CD1c-positive myeloid dendritic cell (primary cell): ENCODE data around the gene SFXN3.
"Not testable (repeated sequence)": the region's sequence is repeated elsewhere in the genome, so short reads cannot be mapped to it uniquely, and the experiment has no call there.

Experiments
- DNase-seq: peaks from one replicate; pipeline ENCODE4 v3.0.0-alpha.2; 2016; ENCODE audit errors: extremely low spot score

The SFXN3 gene

DNA sequence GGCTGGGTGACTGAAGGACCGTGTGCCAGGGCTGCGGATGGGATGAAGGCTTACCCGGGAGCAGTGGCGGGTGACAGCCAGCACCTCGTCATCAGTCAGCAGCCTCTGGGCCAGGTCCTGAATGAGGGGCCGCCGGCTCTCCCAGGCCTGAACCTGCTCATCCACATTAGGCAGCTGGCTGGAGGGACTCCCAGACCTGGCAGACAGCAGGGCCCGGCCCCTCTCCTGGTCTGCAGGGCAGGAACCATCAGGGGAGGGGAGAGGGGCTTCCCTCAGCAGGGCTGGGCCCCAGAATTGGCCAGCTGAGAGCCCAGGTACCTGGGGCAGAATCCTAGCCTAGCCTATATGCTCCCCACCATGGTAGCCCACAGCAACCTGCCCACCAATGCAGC is 15.5 kb upstream of the SFXN3 start:
- no peak for DNase-seq

DNA sequence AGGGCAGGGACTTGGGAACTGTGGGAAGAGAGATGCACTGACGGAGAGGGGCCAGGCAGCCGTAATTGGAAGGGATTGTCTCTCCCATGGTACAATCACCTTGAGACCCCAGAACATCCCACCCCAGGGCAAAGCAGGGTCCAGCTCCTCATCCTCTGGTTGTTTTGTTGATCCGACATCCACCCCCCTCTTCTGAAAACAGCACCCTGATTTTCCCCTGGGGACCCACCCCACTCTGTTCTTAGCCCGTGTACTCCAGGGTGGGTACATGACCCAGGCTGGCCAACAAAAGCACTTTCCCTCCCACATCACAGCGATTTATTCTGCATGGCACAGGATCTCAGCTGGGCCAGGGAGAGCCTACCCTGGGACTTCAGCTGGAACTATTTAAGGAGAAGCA is 14.2 kb upstream of the SFXN3 start:
- DNase-seq, result no peak

DNA sequence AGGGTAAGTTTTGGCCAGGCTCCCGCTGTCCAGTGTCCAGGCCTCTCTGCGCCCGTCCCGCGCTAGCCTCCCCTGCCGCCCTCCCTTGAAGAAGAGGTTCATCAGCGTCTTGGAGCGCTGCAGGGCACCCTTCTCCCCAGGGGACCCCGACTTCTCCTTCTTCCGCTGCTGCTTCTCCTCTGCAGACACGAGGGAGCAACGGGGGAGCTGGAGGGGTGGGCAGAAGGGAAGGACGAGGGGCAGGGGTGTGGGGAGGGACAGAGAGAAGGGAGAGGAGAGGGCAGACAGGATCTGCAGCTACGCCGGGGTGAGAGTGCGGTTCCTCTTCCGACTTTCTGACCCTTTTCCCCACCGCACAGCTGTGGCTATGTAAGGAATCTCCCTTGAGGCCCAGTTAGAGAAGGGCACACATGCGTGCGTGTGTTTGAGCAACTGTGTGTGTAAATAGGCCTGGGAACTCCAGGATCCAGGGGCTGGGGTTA is 12.9 kb upstream of the SFXN3 start:
- peak; percentile 59 for DNase-seq

DNA sequence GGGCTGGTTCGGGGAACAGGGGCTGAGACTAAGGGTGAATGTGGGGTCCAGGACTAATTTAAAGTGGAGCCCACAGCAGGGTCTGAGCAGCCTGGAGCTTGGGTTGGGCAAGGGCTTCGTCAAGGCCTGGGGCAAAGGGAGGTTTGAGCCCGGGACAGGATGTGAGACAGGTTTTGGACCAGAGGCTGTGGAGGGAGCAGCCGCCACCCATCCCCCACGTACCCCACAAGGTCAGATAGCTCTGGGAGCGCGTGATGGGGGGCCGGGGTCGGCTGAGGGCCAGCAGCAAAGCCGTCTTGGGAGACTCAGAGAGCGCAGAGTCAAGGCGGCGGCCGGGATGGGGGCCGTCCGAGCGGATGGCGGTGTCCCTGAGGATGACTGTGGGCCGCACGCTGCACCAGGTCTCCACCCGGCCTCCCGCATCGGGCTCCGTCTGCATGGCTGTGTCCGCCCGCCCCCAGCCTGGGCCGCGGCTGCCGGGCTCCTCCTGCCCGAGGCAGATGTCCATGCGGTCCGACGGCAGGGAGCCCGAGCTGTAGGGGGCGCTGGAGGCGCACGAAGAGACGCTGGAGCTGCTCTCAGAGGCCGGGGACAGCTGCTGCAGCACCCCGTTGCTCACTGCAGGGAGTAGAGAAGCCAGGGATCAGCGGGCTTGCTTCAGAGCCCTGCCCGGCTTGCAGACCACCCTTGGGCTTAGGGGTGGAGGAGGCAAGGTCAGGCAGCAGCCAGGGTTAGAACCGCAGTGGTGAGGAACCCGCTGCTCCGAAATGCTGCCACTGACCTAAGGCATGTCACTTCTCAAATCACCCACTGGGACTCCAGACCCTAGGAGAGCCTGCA is 12.2 kb upstream of the SFXN3 start:
- peak; percentile 83 for DNase-seq

DNA sequence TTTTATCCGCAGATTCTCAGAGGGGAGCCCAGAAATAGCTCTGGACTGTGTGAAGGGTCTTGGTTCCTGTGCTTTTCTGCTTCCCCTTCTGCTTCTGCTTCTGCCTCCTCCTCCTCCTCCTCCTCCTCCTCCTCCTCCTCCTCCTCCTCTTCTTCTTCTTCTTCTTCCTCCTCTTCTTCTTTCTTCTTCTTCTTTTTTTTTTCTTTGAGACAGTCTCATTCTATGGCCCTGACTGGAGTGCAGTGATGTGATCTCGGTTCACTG is 11.7 kb upstream of the SFXN3 start:
- peak; percentile 34 for DNase-seq

DNA sequence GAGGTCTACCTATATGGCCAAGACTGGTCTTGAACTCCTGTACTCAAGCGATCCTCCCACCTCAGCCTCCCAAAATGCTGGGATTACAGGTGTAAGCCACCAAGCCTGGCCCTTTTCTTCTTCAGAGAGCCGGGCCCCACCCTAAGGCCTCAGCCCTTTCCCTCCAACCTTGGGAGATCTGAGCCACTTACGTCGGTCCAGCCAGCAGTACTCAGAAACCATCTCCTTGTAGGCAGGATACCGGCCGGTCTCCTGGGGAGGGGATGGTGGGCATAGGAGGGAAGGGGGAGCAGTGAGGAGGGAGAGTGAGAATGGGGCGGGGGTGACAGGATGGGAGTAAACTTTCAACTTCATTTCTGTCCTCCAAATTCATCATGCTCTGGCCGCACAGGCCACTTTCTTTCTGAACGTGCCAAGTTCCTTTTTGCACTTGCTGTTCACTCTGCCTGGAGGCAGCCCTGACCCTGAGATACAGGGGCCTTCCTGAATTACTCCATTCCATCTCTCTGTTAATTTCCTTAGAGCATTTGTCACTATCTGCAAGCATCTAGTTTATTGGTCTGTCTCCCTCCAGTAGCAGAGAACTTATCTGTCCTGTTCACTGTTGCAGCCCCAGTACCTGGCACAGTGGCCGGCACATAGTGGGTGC is 10.5 kb upstream of the SFXN3 start:
- DNase-seq, result no peak

DNA sequence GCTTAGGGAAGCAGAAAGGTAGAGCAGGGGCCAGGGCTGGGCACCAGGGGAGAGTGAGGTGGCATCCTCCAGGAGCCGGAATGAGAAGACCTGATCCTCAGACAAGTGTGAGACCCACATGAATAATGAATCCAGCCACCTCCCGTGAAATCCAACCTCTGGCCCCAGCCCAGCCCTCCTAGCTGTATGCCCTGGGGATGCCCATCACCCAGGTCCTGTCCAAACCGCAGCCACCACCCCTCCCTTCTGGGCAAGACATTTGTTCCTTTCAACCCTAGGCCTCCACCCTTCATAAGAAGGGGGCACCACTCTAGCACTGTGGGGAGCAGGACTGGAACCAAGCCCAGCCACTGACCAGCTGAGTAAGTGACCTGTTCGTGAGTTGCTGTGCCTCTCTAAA is 9.8 kb upstream of the SFXN3 start:
- DNase-seq, result no peak

DNA sequence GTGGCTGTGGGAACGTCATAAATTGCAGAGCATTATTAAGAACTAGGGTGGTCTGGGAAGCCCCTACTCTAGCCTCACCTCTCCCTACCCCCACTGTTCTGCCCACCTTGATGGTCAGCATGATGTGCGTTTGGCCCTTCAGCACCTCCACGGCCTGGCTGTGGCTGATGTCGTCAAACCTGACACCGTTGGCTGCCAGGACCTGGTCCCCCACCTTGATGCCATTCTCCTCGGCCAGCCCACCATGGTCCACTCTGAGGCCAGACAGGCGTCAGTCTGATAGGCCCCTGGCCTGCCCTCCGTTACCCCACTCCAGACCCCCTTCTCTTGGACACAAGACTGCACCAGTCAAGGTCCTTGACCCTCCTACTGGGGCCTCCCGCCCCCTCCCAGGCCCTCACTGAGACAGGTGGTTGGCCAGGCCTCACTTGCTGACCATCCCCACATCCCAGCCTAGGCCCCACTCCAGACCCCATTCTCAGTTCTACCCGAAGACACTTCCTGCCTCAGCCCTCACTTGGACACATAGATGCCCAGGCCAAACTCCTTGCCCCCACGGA is 9.3 kb upstream of the SFXN3 start:
- no peak for DNase-seq

DNA sequence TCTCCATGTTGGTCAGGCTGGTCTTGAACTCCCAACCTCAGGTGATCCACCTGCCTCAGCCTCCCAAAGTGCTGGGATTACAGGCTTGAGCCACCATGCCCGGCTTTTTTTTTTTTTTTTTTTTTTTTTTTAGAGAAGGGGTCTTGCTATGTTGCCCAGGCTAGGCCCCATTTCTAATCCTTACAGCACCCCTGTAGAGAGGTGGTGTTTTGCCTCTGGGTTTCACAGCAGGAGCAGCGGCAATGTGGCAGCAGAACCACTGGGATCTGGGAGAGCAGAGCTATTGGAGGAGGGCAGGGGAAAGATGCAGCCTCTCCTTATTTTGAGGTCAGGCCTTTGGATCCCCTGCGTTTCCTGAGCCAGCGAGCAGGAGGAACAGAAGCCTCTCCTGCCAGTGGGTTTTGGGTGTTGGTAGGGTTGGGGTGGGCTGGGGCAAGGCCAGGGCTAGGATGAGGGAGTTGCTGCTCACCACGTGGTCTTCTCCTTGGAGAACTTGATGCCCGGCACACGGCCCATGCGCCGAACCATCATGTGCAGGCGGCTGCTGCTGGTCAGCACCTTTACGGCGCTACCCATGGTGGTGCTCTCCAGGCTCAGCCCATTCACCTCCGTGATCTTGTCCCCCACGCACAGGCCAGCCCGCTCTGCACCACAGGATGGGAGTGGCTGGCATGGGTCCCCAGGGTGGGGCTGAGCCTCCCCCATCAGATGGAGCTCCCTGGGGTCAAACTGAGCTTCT is 7.9 kb upstream of the SFXN3 start:
- no peak for DNase-seq

DNA sequence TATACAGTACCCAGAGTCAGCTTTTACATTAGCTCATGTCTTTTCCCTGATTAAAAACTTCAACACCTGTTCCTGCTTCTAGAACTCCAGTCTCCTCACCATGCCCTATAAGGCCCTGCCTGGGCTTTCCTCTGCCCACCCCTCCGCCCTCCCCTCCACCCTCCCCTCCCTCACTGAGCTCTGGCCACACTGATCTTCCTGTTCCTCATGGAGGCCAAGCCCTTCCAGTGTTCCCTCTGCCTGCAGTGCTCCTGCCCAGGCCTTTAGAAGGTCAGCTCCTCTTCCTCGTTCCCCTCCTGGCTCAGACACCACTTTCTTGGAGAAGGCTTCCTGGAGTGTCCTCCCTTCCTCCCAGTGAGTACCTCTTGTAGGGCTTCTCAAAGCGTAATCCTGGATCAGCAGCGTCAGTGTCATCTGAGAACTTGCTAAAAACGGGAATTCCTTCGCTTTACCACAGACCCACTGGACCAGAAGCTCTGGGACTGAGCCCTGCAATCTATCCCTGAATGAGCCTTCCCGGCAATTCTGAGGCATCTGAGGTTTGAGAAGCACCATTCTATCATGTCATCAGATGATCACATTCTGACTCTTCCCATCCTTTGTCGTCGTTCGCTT is 3.8 kb upstream of the SFXN3 start:
- DNase-seq, result peak; percentile 29

DNA sequence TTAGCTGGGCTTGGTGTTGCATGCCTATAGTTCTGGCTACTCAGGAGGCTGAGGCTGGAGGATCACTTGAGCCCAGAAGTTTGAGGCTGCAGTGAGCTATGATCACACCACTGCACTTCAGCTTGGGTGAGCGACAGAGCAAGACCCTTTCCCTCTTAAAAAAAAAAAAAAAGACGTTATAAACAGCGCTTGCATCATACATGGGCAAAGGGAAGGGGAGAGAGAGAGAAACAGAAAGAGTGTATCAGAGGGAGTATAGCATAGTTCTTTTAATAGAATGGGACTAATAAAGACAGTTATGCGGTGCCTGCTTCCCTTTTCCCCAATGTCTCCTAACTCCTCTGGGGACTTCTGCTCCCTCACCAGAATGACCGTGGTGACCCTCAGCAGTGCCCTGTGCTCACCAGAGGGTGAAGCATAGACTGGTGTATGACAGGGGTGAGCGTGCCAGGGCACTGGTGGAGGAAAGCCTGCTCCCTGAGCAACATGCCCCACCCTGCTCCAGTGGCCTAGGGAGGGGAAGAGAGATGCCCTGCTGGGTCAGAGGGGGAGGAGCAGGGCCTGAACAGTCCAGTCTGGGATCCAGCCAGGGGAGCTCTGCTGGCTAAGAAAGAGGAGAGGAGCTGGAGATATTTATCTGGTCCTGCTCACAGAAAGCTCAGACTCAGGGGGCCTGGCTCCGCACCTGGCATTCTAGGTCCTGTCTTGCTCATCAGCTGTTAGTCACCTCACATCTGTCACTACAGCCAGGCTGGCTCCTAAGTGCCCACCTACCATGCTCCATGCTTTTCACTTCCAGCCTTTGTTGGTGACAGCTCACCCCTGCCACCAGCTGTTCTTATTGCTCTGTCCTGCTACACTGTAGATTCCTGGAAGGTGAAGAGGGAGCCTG is 2.3 kb upstream of the SFXN3 start:
- peak; percentile 64 for DNase-seq

DNA sequence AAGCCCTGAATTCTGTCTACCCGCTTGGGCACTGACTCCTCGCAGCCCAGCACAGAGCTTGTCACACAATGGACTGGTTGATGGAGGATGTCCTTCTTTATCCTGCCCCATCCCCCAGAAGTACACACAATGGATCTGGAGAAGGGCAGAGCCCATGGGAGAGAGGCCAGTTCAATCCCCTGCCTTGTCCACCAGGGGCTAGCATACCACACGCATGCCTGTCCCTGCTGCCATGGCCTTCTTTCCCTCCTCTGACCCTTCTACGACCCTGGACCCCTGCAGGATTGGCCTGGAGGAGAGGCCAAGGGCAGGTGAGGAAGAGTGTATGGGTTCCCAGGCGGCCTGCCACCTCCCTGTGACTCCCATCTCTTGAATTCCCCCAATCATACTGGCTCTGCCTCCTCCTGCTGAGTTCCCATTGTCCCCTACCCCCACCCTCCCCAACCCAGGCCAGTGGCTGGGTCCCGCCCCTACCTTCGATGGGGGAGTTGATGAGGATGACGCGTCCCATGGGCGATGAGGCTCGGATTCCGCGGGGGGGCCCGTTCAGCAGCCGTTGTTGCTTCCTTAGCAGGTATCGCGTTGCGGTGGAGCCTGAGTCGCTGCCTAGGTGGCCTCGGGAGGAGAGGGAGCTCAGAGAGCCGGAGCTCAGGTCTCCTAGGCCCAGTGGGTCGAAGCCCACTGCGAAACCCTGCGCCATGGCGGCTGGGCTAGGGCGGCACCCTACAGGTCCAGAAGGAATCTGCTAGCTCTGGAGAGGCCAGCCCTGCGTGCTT is 1.3 kb upstream of the SFXN3 start:
- no peak for DNase-seq

DNA sequence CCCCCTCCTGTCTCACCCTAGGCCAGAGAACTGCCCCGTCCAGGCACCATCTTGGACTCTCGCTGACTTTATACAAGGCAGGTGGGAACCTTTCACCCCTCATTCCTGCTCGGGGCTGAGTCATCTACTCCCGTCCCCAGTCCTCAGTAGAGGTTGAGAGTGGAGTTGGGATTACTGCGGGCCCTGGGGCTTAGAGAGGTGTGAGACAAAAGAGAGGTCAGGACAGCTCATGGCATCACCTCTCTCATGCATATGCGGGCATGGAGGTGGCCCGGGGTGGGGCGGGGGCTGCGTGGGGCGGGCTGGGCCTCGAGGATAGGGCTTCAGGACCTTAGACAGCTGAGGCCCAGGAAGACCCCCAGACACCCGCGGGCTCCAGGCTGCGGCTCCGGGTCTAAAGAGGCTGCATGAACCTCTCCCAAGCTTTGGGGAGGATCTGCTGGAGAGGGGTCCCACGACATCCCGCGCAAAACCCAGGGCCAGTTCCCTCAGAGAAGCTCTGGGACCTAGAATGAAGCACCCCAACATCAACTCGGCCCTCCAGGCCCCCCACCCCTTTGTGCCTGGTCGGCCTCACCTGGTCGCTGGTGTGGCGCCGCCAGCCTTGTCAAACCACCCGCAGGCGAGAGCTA is 422 bp upstream of the SFXN3 start:
- DNase-seq, result no peak

DNA sequence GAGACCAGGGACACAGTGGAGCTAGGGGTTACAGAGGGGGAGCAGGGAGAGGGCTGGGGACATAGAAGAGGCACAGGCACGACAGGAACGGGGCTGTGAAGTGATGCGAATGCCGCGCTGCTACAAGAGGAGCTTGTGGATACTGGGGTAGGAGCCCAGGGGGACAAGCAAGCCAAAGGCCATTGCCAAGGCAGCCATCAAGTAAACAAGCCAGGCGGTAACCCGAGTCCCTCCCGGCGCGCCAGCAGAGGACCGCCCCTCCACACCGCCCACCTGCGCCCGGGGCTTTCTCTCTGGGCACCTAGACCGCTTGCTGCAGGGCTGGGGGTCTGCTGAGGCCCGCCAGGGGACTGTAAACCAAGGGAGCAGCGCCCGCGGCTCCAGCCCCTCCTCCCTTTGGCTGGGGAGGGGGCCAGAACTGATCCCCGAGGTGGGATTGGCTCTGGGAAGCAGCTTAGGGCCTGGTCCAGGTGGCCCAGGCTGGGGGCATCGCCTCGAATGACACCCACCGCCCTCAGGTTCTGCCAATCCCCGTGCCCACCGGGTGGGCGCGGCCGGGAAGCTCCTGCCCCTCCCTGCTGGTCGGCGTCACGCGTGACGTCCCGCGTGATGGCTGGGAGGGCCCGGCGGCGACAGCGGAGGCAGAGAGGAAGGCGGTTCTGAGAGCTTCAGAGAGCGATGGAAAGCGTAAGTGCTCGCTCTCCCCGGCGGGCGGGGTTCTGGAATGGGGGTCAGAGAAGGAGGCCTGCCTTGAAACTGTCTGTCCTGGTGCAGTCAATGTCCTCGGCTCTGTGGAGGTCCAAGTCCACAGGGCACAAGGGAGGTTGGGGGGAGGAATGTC is 982 bp downstream of the SFXN3 start:
- DNase-seq, result peak; percentile 93

DNA sequence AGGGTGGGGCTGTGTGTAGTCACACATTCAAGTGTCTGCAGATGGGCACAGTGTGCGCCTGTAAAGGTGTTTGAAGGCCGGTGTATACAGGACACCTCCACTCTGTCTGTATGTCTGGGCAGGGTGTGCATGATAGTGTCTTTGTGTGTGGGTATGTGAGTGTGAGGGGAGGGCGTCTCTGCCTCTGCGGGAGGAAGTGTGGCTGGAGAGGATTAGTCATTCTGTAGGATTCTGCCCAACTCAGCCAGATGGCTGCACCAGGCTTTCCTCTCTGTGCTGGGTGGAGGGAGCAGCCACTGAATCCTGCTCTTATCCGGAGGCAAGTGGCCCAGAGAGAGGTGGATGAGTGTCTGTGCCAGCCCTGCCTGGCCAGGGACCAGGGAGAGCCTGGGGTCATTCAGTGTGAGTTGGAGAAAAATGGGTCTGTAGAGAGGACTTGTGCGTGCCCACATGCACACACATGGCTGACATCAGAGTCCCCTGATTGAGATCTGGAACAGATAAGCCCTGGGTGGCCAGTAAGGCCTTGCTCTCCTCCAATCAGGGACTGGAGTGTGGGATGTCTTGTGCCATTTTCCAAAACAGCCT is 1.7 kb downstream of the SFXN3 start:
- peak; percentile 80 for DNase-seq

DNA sequence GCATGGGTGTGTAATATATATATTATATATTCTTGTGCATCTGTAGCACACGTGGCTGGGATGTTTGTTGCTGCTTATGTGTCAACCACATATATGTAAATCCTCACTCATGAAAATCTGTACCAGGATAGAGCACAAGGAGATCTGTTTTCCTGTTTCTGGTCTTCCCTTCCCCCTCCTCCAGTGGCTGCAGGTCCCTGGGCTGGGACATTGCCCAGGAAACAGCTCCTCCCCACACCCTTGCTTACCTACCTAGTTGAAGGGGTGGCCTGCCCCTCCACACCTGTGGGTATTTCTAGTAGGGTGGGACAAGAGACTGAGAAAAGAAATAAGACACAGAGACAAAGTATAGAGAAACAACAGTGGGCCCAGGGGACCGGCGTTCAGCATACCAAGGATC is 2.2 kb downstream of the SFXN3 start:
- no peak for DNase-seq

DNA sequence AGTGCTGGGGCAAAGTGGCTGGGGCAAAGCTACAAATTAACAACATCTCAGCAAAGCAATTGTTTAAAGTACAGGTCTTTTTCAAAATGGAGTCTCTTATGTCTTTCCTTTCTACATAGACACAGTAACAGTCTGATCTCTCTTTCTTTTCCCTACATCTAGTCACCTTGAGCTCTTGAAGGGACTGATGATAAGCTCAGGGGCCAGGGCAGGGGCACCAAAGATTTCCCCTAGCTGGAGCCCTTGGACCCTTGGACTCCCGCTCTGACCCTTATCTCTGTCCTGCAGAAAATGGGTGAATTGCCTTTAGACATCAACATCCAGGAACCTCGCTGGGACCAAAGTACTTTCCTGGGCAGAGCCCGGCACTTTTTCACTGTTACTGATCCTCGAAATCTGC is 3.4 kb downstream of the SFXN3 start:
- DNase-seq, result not testable (repeated sequence)

DNA sequence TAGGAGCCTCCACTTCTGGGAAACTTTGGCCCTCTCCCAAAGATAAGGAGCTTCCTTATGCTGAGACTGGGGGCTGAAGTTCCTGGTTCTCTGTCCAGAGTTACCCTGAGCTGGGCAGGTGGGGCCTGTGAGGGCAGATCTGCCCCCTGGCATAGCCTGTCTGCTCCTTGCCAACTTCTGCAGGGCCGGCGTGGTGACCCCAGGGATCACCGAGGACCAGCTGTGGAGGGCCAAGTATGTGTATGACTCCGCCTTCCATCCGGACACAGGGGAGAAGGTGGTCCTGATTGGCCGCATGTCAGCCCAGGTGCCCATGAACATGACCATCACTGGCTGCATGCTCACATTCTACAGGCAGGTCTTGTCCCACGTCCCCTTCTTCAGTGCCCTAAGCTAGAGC is 4.3 kb downstream of the SFXN3 start:
- no peak for DNase-seq
